B cell (primary cell): ENCODE measurements around the gene ZNF280D. TPM values are rescaled to one million over a fixed set of nuclear protein-coding genes. Genes with fewer than 3 reads are reported as not detected.

Experiments
- ATAC-seq: fragments of 200-7000 bp; cut with Tn5 transposase; one replicate; pipeline ENCODE4 v1.10.0; 2021; ENCODE audit warnings: low read depth, mild to moderate bottlenecking, moderate number of reproducible peaks, moderate library complexity
- CTCF ChIA-PET: fragments of 350-600 bp; sonication (Branson Sonifier 250); formaldehyde crosslinking; loops from one replicate; lab custom pipeline; 2021; ENCODE audit warnings: antibody characterized with exemption, inconsistent platforms; lab: Charles Lee
- POLR2A ChIA-PET: fragments of 350-600 bp; sonication (Branson Sonifier 250); formaldehyde crosslinking; loops from one replicate; lab custom pipeline; 2021; ENCODE audit warnings: antibody characterized with exemption; lab: Charles Lee
- DNase-seq: peaks from one replicate; pipeline ENCODE4 v3.0.0; 2013
- H2AFZ ChIP-seq: 2 replicates; pipeline ENCODE4 v1.6.1; 2012; ENCODE audit warnings: mild to moderate bottlenecking, low read depth, low read length; ENCODE audit not compliant: insufficient read depth, poor library complexity, severe bottlenecking
- H3K27ac ChIP-seq, 2 donors: 1 replicate in 1 of 2; 2 replicates in 1 of 2; pipeline ENCODE4 v1.5.1; 2012 to 2013; ENCODE audit warnings: low read length in 2 of 2, mild to moderate bottlenecking in 2 of 2, moderate library complexity in 1 of 2
- H3K27me3 ChIP-seq, 4 experiments: fragments of 200-600 bp in 1 of 4; sonication (generic) in 1 of 4; replicated peaks in 1 of 4; 1 replicate in 2 of 4; 2 replicates in 2 of 4; pipeline versions ENCODE4 v1.6.1 to v1.7.0; 2013 to 2016; ENCODE audit warnings: low read length in 3 of 4, mild to moderate bottlenecking in 2 of 4, mixed read lengths in 1 of 4, moderate library complexity in 1 of 4; ENCODE audit not compliant: insufficient read depth in 4 of 4, control insufficient read depth in 3 of 4; ENCODE audit errors: control extremely low read depth in 1 of 4
- H3K36me3 ChIP-seq, 2 experiments: replicated peaks in 1 of 2; 1 replicate in 1 of 2; 2 replicates in 1 of 2; pipeline versions ENCODE4 v1.6.1 to v1.7.1; 2013; ENCODE audit warnings: low read length in 1 of 2; ENCODE audit not compliant: insufficient read depth in 2 of 2, control insufficient read depth in 1 of 2; ENCODE audit errors: control extremely low read depth in 1 of 2, extremely low read depth in 1 of 2
- H3K4me1 ChIP-seq, 2 donors: fragments of 200-600 bp in 1 of 2; sonication (generic) in 1 of 2; 1 replicate in 1 of 2; 2 replicates in 1 of 2; pipeline versions ENCODE4 v1.5.1 to v1.6.1; 2013 to 2017; ENCODE audit warnings: low read length in 2 of 2; ENCODE audit not compliant: control insufficient read depth in 2 of 2, insufficient read depth in 2 of 2
- H3K4me2 ChIP-seq: replicated peaks from 2 replicates; pipeline ENCODE3; 2012; ENCODE audit warnings: mild to moderate bottlenecking, low read depth, low read length; ENCODE audit not compliant: poor library complexity, severe bottlenecking
- H3K4me3 ChIP-seq, 5 experiments: fragments of 200-600 bp in 1 of 5; sonication (generic) in 1 of 5; 1 replicate in 3 of 5; 2 replicates in 2 of 5; pipeline versions ENCODE4 v1.5.1 to v1.7.0; 2011 to 2016; ENCODE audit warnings: low read length in 4 of 5, mild to moderate bottlenecking in 4 of 5, low read depth in 2 of 5, control low read depth in 1 of 5, moderate library complexity in 1 of 5; ENCODE audit not compliant: insufficient read depth in 1 of 5; ENCODE audit errors: control extremely low read depth in 1 of 5, extremely low read depth in 1 of 5
- H3K79me2 ChIP-seq: fragments of 200-600 bp; sonication (generic); one replicate; pipeline ENCODE4 v1.6.0; 2016; ENCODE audit warnings: low read length; ENCODE audit not compliant: control insufficient read depth, insufficient read depth
- H3K9ac ChIP-seq: fragments of 200-600 bp; sonication (generic); 2 replicates; pipeline ENCODE4 v1.6.1; 2017; ENCODE audit warnings: mild to moderate bottlenecking, low read length, moderate library complexity
- H3K9me3 ChIP-seq, 3 donors: one replicate each; pipeline versions ENCODE4 v1.6.1 to v1.7.1; 2013; ENCODE audit warnings: low read length in 2 of 3; ENCODE audit not compliant: control insufficient read depth in 2 of 3, insufficient read depth in 1 of 3; ENCODE audit errors: control extremely low read depth in 1 of 3
- H4K20me1 ChIP-seq: 2 replicates; pipeline ENCODE4 v1.6.0; 2012; ENCODE audit warnings: mild to moderate bottlenecking, low read length; ENCODE audit not compliant: insufficient read depth, control insufficient read depth, poor library complexity, severe bottlenecking
- H3K27ac Mint-ChIP-seq: one replicate; pipeline ENCODE4 v1.8.0; 2021; ENCODE audit warnings: mixed read lengths
- H3K27me3 Mint-ChIP-seq: one replicate; pipeline ENCODE4 v1.8.0; 2021; ENCODE audit warnings: mixed read lengths
- H3K4me1 Mint-ChIP-seq: one replicate; pipeline ENCODE4 v1.8.0; 2021; ENCODE audit warnings: mixed read lengths
- H3K4me3 Mint-ChIP-seq: one replicate; pipeline ENCODE4 v1.8.0; 2021; ENCODE audit warnings: mixed read lengths
- H3K9me3 Mint-ChIP-seq: one replicate; pipeline ENCODE4 v1.8.0; 2022; ENCODE audit warnings: mixed read lengths; ENCODE audit not compliant: insufficient read depth
- CTCF ChIP-seq: fragments of 200-600 bp; IDR thresholded peaks from one replicate; pipeline ENCODE4 v1.8.0; 2022; ENCODE audit warnings: antibody characterized with exemption, mild to moderate bottlenecking
- EZH2 ChIP-seq: IDR thresholded peaks from 2 replicates; pipeline ENCODE4 v1.6.1; 2012; ENCODE audit warnings: borderline replicate concordance, low read depth, mild to moderate bottlenecking, moderate library complexity, low read length; ENCODE audit not compliant: insufficient read depth, poor library complexity, severe bottlenecking
- WGBS: methylation state at CpG from one replicate; pipeline ENCODE4 v1.1.5; 2013; ENCODE audit warnings: missing lambda C conversion rate; ENCODE audit not compliant: insufficient coverage; 5-methylcytosine and 5-hydroxymethylcytosine counted together
- intact Hi-C: fragments of 100-400 bp; cut with micrococcal nuclease; formaldehyde crosslinking; loops from one replicate; pipeline ENCODE4 v1.10.0; 2022
- polyA plus RNA-seq: library from polyadenylated mRNA; depleted of rRNA; stranded (reverse); fragments of >200 nt; gene quantifications from 2 replicates; pipeline ENCODE4 v1.2.3, GENCODE V29; 2012
- total RNA-seq, 2 donors: library from RNA; stranded (reverse); fragments of 120-200 nt in 1 of 2; gene quantifications; 1 replicate in 1 of 2; 2 replicates in 1 of 2; pipeline versions ENCODE4 v1.2.3 to v1.2.4, GENCODE V29; 2013 to 2022

ZNF280D gene
- total and polyA plus RNA-seq, 2 donors (not counting 1 experiment from before 2014, with no cell fraction given): 14.7 to 68.3 TPM

DNA sequence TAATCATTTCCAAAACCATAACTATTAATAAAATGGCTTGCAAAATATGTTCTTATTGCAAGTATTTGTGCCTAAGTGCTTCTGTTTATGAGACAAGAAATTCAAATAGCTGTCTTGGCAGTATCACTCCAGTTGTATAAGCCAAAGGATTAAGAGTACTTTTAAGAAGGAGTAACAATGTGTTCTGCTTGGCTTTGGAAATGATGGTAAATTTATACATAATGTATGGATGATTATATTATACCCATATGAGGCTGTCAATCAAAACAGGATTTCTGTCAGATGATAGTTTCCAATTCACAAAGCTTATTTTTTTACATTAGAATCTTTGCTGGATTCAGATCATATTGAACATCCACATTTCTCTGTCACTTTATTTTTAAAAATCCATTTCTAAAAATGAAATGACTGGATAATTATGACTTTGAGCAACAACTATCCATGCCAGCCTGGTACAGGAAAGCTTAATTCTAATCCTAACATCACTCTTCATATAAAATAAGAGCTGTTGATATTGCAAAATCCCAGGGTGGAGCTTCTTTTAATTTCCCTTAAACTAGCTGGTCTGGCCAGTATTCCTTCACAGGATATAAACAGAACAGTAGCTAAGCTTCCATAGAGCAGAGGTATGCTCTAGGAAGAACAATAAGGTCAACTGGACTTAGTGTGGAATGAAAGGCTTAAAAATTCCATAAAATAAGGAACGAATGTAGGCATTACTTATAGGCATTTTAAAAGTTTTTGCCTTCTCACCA, 30.0 kb upstream of the ZNF280D start:
- H3K4me3 Mint-ChIP-seq: no peak overlapping the region
- DNase-seq (no peak), ATAC-seq (no peak)
- H3K4me3 ChIP-seq: no peak overlapping the region
- H3K4me1 ChIP-seq: no peaks in the 10 kb centered on the region
- no CpG with 5 or more reads among the region's 1 CpG for WGBS
- H3K27me3 ChIP-seq: no peaks in the 10 kb centered on the region
- H3K36me3 ChIP-seq: no peaks in the 10 kb centered on the region
- no peaks in the 10 kb centered on the region for H3K9me3 Mint-ChIP-seq
- intact Hi-C loops: no loop called here
- ChIA-PET CTCF (interaction anchor here (0.8 kb wide), 1 partner anchor 375 kb away, joined by 3 read pairs; no protein-coding TSS in a partner anchor), POLR2A (no interaction called here)
- no peak overlapping the region for H3K9ac ChIP-seq
- H3K27ac ChIP-seq: no peak overlapping the region
- H2AFZ ChIP-seq: no peak overlapping the region
- H3K27me3 Mint-ChIP-seq: no peaks in the 10 kb centered on the region
- peaks cover 2% of the 10 kb centered on the region for H3K4me1 Mint-ChIP-seq
- TF ChIP-seq EZH2 (no peak), CTCF (no peak)
- no peaks in the 10 kb centered on the region for H3K9me3 ChIP-seq
- H3K4me2 ChIP-seq: no peak overlapping the region
- H3K79me2 ChIP-seq: no peaks in the 10 kb centered on the region
- H3K27ac Mint-ChIP-seq: no peak overlapping the region
- no peaks in the 10 kb centered on the region for H4K20me1 ChIP-seq

GRCh38 chr15:56760186-56760585, 26.9 kb upstream of the ZNF280D start:
- no peak overlapping the region for H2AFZ ChIP-seq
- H3K9me3 ChIP-seq: no peaks in the 10 kb centered on the region
- peaks cover 0 to 3% of the 10 kb centered on the region in 2 donors for H3K4me1 ChIP-seq
- no peak overlapping the region for H3K27ac ChIP-seq
- DNase-seq: no peak
- no peaks in the 10 kb centered on the region for H3K36me3 ChIP-seq
- H3K27ac Mint-ChIP-seq: no peak overlapping the region
- H3K27me3 Mint-ChIP-seq: no peaks in the 10 kb centered on the region
- peaks cover 7% of the 10 kb centered on the region for H3K4me1 Mint-ChIP-seq
- H3K4me3 Mint-ChIP-seq: no peak overlapping the region
- H3K9ac ChIP-seq: no peak overlapping the region
- ATAC-seq: no peak
- H3K4me3 ChIP-seq: no peak overlapping the region
- no peak overlapping the region for H3K4me2 ChIP-seq
- H3K9me3 Mint-ChIP-seq: no peaks in the 10 kb centered on the region
- intact Hi-C loops: no loop called here
- POLR2A ChIA-PET: no interaction called here
- TF ChIP-seq CTCF (no peak), EZH2 (no peak)
- H4K20me1 ChIP-seq: no peaks in the 10 kb centered on the region
- H3K27me3 ChIP-seq: no peaks in the 10 kb centered on the region
- CTCF ChIA-PET: no interaction called here
- H3K79me2 ChIP-seq: no peaks in the 10 kb centered on the region
